Keratinocyte (primary cell): ENCODE measurements around the gene PRRC2B.

Experiments
- CTCF ChIP-seq, 3 experiments: IDR thresholded peaks in 1 of 3; conservative IDR thresholded peaks in 1 of 3; optimal IDR thresholded peaks in 1 of 3; 2 replicates in 2 of 3; 3 replicates in 1 of 3; pipeline versions ENCODE3 to v1.5.1; 2011; ENCODE audit warnings: low read length in 3 of 3, mild to moderate bottlenecking in 3 of 3, moderate library complexity in 2 of 3, control low read depth in 1 of 3, inconsistent platforms in 1 of 3; ENCODE audit not compliant: insufficient read depth in 2 of 3; ENCODE audit errors: extremely low read depth in 1 of 3
- EZH2 ChIP-seq: IDR thresholded peaks from one replicate; pipeline ENCODE4 v1.6.1; 2012; ENCODE audit warnings: inconsistent platforms, mild to moderate bottlenecking, low read length, moderate library complexity

- no peak for TF ChIP-seq EZH2
- no peak for TF ChIP-seq CTCF (optimal IDR thresholded peaks at IDR 0.05 in 1 of 3, IDR thresholded peaks at IDR 0.05 in 1 of 3, conservative IDR thresholded peaks at IDR 0.05 in 1 of 3; ENCODE audit: extremely low read depth in 1 of 3, insufficient read depth in 2 of 3, low read length in 3 of 3)
These were observed 52.4 kb downstream of the PRRC2B start for GRCh38 chr9:131446276-131446675.
